ENCODE data around the gene FABP1.

FABP1 gene

GRCh38 chr2:88139203-88139702, 11.4 kb upstream of the FABP1 start:
- Histone ChIP-seq H3K27ac (no peak overlapping the region), H3K4me3 (no peak overlapping the region)
- no peak for DNase-seq (ENCODE audit: low spot score)
- TF ChIP-seq, protein P1, sequence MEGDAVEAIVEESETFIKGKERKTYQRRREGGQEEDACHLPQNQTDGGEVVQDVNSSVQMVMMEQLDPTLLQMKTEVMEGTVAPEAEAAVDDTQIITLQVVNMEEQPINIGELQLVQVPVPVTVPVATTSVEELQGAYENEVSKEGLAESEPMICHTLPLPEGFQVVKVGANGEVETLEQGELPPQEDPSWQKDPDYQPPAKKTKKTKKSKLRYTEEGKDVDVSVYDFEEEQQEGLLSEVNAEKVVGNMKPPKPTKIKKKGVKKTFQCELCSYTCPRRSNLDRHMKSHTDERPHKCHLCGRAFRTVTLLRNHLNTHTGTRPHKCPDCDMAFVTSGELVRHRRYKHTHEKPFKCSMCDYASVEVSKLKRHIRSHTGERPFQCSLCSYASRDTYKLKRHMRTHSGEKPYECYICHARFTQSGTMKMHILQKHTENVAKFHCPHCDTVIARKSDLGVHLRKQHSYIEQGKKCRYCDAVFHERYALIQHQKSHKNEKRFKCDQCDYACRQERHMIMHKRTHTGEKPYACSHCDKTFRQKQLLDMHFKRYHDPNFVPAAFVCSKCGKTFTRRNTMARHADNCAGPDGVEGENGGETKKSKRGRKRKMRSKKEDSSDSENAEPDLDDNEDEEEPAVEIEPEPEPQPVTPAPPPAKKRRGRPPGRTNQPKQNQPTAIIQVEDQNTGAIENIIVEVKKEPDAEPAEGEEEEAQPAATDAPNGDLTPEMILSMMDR (IDR thresholded peaks at IDR 0.05), result no peak

- DNase-seq (ENCODE audit: low spot score), result no peak
- no peak overlapping the region for H3K4me3 ChIP-seq
- TF ChIP-seq, protein P1 (IDR thresholded peaks at IDR 0.05), result no peak
- no peak overlapping the region for H3K27ac ChIP-seq
Measured at GRCh38 chr2:88137833-88138232, 10.0 kb upstream of the FABP1 start.

DNA sequence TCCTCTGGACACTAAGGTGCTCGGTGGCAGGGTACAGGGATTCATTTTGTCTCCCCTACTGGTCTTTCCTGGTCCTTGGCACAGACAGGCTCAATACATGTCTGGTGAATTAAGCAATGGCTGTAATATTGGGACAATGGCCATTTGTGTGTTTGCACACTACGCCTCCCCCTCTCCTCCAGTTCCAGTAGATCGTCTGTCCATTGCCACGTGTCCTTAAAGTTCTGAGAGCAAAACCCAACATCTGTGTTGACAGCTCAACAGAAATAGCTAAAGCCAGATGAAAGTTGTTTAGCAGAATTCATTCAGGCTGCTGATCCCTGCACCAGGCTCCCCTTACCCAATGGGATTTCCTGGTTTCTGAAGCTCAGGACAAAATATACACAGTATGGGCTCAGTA, 9.0 kb upstream of the FABP1 start:
- TF ChIP-seq, protein P1 (IDR thresholded peaks at IDR 0.05), result no peak
- no peak for DNase-seq (ENCODE audit: low spot score)
- no peak overlapping the region for H3K4me3 ChIP-seq
- H3K27ac ChIP-seq, result no peak overlapping the region

- no peak for DNase-seq (ENCODE audit: low spot score)
- TF ChIP-seq, protein P1 (IDR thresholded peaks at IDR 0.05), result no peak
- Histone ChIP-seq H3K27ac (no peak overlapping the region), H3K4me3 (no peak overlapping the region)
Measured at GRCh38 chr2:88133875-88134274, 6.0 kb upstream of the FABP1 start.

- Histone ChIP-seq H3K27ac (no peak overlapping the region), H3K4me3 (no peak overlapping the region)
- TF ChIP-seq, protein P1 (IDR thresholded peaks at IDR 0.05), result no peak
- DNase-seq (ENCODE audit: low spot score), result no peak
Measured at GRCh38 chr2:88131999-88132368, 4.1 kb upstream of the FABP1 start.

DNA sequence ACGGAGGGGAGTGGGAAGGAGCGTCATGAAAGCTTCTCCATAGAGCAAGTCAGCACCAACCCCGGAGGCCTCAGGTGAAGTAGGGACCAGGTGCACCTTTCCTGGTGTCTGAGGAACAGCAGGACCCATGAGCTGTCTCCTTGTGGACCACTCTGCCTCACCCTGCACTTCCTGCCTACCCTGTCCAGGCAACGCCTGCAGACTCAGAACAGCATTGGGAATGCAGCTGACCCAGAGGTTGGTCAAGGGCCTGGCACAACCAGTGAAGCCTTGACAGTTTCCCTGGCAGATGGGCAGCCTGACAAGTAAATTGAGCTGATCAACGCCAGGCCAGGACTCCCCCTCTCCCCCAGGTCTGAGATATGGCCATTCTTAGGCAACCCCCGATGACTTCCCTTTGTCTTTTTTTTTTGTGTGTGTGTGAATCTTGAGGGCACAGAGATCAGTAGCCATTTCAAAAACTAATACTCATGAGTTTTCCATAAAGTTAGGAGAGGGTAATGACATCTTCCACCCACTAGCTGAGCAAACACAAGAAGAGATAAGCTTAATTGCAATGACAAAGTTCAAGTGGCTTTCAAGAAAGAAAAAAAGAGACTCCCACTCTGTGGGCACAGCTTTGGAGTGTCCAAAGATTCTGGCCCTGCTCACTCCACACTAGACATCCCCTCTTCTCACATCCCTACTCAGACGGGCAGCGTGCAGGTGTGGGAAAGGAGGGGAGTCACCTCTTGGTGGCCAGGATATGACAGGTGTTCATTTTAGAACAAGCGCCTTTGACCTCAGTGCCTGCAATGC, 3.5 kb upstream of the FABP1 start:
- no peak for DNase-seq (ENCODE audit: low spot score)
- Histone ChIP-seq H3K4me3 (no peak overlapping the region), H3K27ac (no peak overlapping the region)
- TF ChIP-seq, protein P1 (IDR thresholded peaks at IDR 0.05), result no peak

DNA sequence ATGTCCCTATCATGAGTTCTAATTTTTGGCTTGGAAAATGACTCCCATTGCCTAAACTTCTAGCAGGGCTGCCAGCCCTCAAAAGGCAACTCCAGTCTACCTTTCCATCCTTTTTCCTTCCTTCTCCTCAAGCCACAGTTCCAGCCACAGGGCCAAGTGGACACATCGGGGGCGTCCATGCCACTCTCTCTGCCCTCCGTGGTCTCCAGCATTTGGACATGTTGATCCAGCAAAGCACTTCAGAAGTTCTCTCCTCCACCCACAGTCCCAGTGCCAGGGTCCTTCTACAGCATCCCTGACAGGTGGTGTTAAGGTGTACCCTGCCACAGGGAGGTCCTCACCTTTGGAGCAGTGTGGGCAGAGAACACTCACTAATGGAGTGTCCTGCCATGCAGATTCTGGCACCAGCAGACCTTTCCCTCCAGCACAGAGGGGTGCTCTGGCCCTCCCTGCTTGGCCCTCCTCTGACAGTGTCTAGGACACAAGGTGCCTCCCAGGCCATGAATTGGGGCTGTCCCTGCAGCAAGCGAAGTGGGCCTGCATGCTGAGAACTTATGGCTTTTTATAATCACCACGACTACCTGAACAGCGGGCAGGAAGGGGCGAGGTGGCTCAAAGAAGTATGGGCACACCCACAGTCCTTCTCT, 1.6 kb upstream of the FABP1 start:
- TF ChIP-seq, protein P1 (IDR thresholded peaks at IDR 0.05), result no peak
- Histone ChIP-seq H3K27ac (no peak overlapping the region), H3K4me3 (no peak overlapping the region)
- DNase-seq (ENCODE audit: low spot score), result no peak

All from coronary artery (tissue), 2 donors.